ENCODE measurements around the gene MEF2D. TPM values are rescaled to one million over a fixed set of nuclear protein-coding genes. Genes with fewer than 3 reads are reported as not detected.

The MEF2D gene
- total RNA-seq, 4 donors from 2014 or later, result 8.4 to 101 (median 35.1) TPM

GRCh38 chr1:156419854-156420204 lies 80.7 kb downstream of the MEF2D start:
- intact Hi-C loops (cut with DNase I; ENCODE audit: low total_unique reads), result no loop called here
- no peak for DNase-seq
- no peak overlapping the region for H3K4me3 ChIP-seq
- no peaks in the 10 kb centered on the region for H3K9me3 ChIP-seq
- no peak overlapping the region for H3K27ac ChIP-seq
- no peaks in the 10 kb centered on the region for H3K36me3 ChIP-seq
- peaks cover 22 to 37% of the 10 kb centered on the region in 2 donors for H3K27me3 ChIP-seq
- TF ChIP-seq POLR2A (IDR thresholded peaks at IDR 0.05) (no peak), CTCF (IDR thresholded peaks at IDR 0.05) (no peak)
- H3K4me1 ChIP-seq, result peaks cover 0 to 23% of the 10 kb centered on the region in 2 donors

- H3K27me3 ChIP-seq, result peaks cover 22 to 43% of the 10 kb centered on the region in 2 donors
- no peaks in the 10 kb centered on the region for H3K9me3 ChIP-seq
- TF ChIP-seq CTCF (IDR thresholded peaks at IDR 0.05), result no peak
- no peak for TF ChIP-seq POLR2A (IDR thresholded peaks at IDR 0.05)
- DNase-seq, result no peak
- intact Hi-C loops (cut with DNase I; ENCODE audit: low total_unique reads), result no loop called here
- H3K4me3 ChIP-seq, result no peak overlapping the region
- H3K4me1 ChIP-seq, result peaks cover 0 to 23% of the 10 kb centered on the region in 2 donors
- H3K36me3 ChIP-seq, result no peaks in the 10 kb centered on the region
- no peak overlapping the region for H3K27ac ChIP-seq
Observed at GRCh38 chr1:156418416-156419070, 82.0 kb downstream of the MEF2D start.

- intact Hi-C loops (cut with DNase I; ENCODE audit: low total_unique reads), result no loop called here
- Histone ChIP-seq H3K27ac (no peak overlapping the region), H3K4me3 (no peak overlapping the region), H3K36me3 (no peaks in the 10 kb centered on the region), H3K9me3 (no peaks in the 10 kb centered on the region), H3K4me1 (peaks cover 0 to 23% of the 10 kb centered on the region in 2 donors), H3K27me3 (peaks cover 22 to 43% of the 10 kb centered on the region in 2 donors)
- TF ChIP-seq CTCF (IDR thresholded peaks at IDR 0.05), result no peak
- no peak for TF ChIP-seq POLR2A (IDR thresholded peaks at IDR 0.05)
- DNase-seq, result no peak
Observed at GRCh38 chr1:156417401-156418020, 83.1 kb downstream of the MEF2D start.

GRCh38 chr1:156416993-156417392 lies 83.6 kb downstream of the MEF2D start:
- TF ChIP-seq POLR2A (IDR thresholded peaks at IDR 0.05), result no peak

GRCh38 chr1:156414461-156415064 lies 86.0 kb downstream of the MEF2D start:
- no peak overlapping the region for H3K4me3 ChIP-seq
- H3K4me1 ChIP-seq, result no peaks in the 10 kb centered on the region
- no peak for DNase-seq
- intact Hi-C loops (cut with DNase I; ENCODE audit: low total_unique reads), result no loop called here
- no peaks in the 10 kb centered on the region for H3K36me3 ChIP-seq
- no peak overlapping the region for H3K27ac ChIP-seq
- H3K27me3 ChIP-seq, result peaks cover 1 to 24% of the 10 kb centered on the region in 2 donors
- no peaks in the 10 kb centered on the region for H3K9me3 ChIP-seq
- no peak for TF ChIP-seq CTCF (IDR thresholded peaks at IDR 0.05)
- no peak for TF ChIP-seq POLR2A (IDR thresholded peaks at IDR 0.05)

More at GRCh38 chr1:156416993-156417392, 83.6 kb downstream of the MEF2D start:
- Histone ChIP-seq H3K4me1 (peaks cover 0 to 23% of the 10 kb centered on the region in 2 donors), H3K9me3 (no peaks in the 10 kb centered on the region), H3K27me3 (peaks cover 22 to 43% of the 10 kb centered on the region in 2 donors), H3K36me3 (no peaks in the 10 kb centered on the region), H3K27ac (no peak overlapping the region), H3K4me3 (no peak overlapping the region)
- intact Hi-C loops (cut with DNase I; ENCODE audit: low total_unique reads), result no loop called here
- no peak for DNase-seq

MicroRNAs encoded within 50 kb of the gene (microRNA counts, 767-probe panel; counts per million panel counts)
- microRNA hsa-miR-9-5p, result 5,218 to 5,287 counts per million in 2 donors

Small RNAs within 50 kb of the gene (microRNA-seq; reads per million reads assigned to microRNA genes)
- not detected for gene MIR9-1 (ENCODE audit: borderline microRNAs expressed, borderline replicate concordance)

Small RNAs within 50 kb of the gene (small RNA-seq; reads per million reads assigned to genes)
- gene MIR9-1, result not detected
- not detected for gene RF00019

Other genes starting within 250 kb of the MEF2D start
- 10 to 100 TPM in 3 of 4 donors, 1 to 10 TPM in 1; 8.8 to 68.8 (median 39.0) TPM for gene SMG5, start 217.9 kb downstream of the MEF2D start, total RNA-seq
- 1 to 10 TPM in 2 of 4 donors, under 1 TPM in 2; 0.26 to 2.7 (median 1.5) TPM for gene TMEM79, start 216.4 kb downstream of the MEF2D start, total RNA-seq
- 10 to 100 TPM; 23.8 to 31.1 (median 27.7) TPM for gene GLMP, start 205.1 kb downstream of the MEF2D start, total RNA-seq
- gene VHLL, start 201.5 kb downstream of the MEF2D start, total RNA-seq, result not detected
- 100 to 1,000 TPM; 114 to 267 (median 192) TPM for gene CCT3, start 162.5 kb downstream of the MEF2D start, total RNA-seq
- gene TSACC, start 162.2 kb downstream of the MEF2D start, total RNA-seq, result not detected
- under 1 TPM in 1 of 4 donors, not detected in 3; 0.49 TPM for gene RHBG, start 131.6 kb downstream of the MEF2D start, total RNA-seq
- 10 to 100 TPM in 1 of 4 donors, under 1 TPM in 1, not detected in 2; 0.09 to 13.2 TPM for gene IQGAP3, start 71.8 kb upstream of the MEF2D start, total RNA-seq
- gene TTC24, start 78.9 kb upstream of the MEF2D start, total RNA-seq, result not detected
- gene NAXE, start 91.0 kb upstream of the MEF2D start, total RNA-seq, result 10 to 100 TPM; 39.5 to 74.4 (median 52.2) TPM
- gene GPATCH4, start 100.7 kb upstream of the MEF2D start, total RNA-seq, result 10 to 100 TPM in 3 of 4 donors, 1 to 10 TPM in 1; 2.3 to 31.6 (median 19.8) TPM
- 1 to 10 TPM in 1 of 4 donors, under 1 TPM in 1, not detected in 2; 0.77 to 3.9 TPM for gene HAPLN2, start 118.6 kb upstream of the MEF2D start, total RNA-seq
- gene BCAN, start 141.3 kb upstream of the MEF2D start, total RNA-seq, result 1 to 10 TPM in 3 of 4 donors, not detected in 1; 2.3 to 3.0 (median 2.8) TPM
- 10 to 100 TPM in 3 of 4 donors, 1 to 10 TPM in 1; 9.7 to 70.9 (median 34.5) TPM for gene NES, start 176.6 kb upstream of the MEF2D start, total RNA-seq
- gene CRABP2, start 204.8 kb upstream of the MEF2D start, total RNA-seq, result 10 to 100 TPM in 3 of 4 donors, not detected in 1; 11.0 to 71.5 (median 14.3) TPM
- gene METTL25B, start 227.7 kb upstream of the MEF2D start, total RNA-seq, result 10 to 100 TPM in 3 of 4 donors, 1 to 10 TPM in 1; 3.5 to 69.7 (median 29.4) TPM
- gene ISG20L2, start 228.0 kb upstream of the MEF2D start, total RNA-seq, result 10 to 100 TPM in 2 of 4 donors, 1 to 10 TPM in 2; 3.6 to 24.8 (median 10.2) TPM
- 10 to 100 TPM in 3 of 4 donors, 1 to 10 TPM in 1; 8.2 to 58.5 (median 23.8) TPM for gene MRPL24, start 240.3 kb upstream of the MEF2D start, total RNA-seq

Data from uterus (tissue), 4 donors.